Stimulated activated CD4-positive, alpha-beta T cell treated with anti-CD3 and anti-CD28 coated beads, TNF-alpha, amount 100 ng/mL, for 24 hours (primary cell): ENCODE measurements around the gene TNS1.

Experiments
- DNase-seq, 3 experiments: peaks; one replicate each; pipeline ENCODE4 v3.0.0-alpha.2; 2020; ENCODE audit warnings: low read depth in 3 of 3

Gene TNS1

GRCh38 chr2:217913436-217913835 is 89.4 kb downstream of the TNS1 start:
- DNase-seq, result no peak

DNA sequence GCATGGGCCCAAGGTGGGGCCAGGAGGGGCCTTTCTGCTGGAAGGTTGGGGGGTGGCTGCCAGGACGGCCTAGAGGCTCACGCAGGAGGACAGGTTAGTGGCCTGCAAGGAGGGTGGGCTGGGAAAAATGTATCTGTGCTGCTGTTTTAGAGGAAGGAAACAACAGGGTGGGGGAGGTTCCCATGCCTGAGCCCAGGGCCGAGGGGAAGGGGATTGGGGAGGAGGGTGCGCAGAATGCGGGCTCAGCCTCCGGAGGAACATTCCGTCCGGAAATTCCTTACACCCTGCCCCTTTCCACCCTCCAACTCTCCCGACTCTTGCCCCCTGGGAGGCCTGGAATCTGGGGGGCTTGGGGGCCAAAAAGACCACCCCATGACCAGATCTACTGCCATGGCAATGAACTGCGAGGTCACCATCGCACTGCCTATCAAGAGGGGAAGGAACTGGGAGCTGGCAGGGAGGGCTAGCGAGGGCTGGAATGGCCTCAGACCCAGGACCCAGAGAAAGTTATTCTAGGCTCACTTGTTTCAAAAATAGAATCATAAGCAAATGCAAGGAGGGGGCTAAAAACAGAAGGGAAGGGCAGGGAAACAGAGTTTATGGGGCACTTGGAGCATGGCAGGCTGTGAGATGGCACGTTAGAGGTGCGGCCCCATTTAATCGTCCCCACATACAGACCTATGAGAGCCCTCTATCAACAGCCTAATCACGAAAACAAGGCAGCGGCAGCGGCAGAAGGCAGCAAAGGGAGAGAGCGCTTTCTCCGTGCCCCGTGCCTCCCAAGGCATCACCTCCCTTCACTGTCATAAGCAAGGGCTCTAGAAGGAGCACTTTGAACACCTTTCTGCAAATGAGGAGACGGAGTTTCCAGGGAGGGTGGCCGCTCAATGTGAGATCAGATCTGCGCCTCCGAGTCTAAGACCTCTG is 90.4 kb downstream of the TNS1 start:
- no peak for DNase-seq

DNA sequence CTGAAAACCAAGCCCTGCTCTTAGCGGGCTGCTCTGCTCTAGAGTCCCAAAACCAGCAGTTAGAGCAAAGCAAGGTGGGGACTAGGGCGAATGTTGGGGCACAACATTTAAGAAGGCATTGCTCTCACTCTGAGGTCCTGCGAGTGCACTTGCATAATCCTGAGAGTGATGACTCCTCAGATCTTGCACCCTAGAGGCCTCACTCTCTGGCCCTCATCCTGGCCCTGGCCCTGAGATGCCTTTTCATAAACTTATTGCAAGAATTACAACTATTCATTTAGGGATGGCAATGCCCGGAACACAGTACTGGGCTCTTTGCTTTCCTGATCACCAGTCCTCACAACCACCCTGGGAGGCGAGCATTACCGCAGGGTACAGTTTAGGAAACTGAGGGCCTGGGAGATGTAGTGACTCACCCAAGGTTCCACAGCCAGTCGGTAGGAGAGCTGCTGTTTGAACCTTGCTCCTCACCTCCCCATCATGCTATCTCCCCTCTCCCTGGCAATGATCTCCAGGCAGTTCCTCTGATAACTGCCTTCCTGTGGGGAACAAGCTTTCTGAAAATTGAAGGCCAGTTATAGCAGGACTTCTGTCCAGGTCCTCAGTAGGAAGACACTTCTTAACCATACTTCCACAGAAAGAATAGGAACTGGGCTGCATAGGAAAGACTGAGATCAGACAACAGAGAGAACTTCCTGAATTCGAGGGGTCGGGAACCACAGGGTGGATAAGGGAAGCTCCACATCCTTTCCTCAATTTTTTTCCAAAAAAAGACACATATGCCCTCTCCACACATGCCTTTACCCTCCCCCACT is 91.3 kb downstream of the TNS1 start:
- DNase-seq, result no peak

DNA sequence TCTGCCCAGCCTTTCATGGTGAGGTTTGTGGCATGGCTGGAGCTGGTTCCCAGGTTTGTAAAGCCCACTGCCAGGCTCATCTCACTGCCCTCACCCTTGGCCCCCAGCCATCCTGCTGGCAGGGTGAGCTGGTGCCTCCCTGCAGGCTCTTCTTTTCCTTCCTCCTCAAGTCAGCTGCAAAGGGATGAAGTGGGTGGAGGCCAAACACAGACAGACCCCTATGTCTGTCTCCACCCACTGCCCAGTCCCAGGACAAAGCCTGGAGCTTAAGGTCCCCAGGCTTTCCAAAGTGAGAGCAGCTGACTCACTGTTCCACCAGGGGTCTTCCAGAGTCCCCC is 92.0 kb downstream of the TNS1 start:
- DNase-seq, result no peak

- DNase-seq, result no peak
Measured at GRCh38 chr2:217909156-217909820, 93.5 kb downstream of the TNS1 start.

- no peak for DNase-seq
Measured at GRCh38 chr2:217908544-217908943, 94.3 kb downstream of the TNS1 start.

DNA sequence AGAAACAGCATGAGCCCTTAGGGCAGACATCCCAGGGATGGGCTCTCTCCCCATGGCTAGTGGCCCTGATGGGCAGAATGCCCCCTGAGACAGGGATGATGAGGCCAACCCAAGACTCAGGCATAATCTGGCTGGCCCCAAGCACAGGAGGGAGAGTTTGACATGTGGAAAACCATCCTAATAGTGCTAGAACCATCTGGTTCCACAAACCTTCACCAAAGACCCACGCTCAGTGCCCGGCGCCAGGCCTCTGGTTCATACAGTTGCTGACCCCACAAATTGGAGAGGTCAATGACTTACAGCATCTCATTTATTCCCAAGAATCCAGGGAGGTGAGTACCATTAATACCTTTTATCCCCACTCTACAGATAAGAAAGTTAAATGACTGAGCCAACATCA is 95.5 kb downstream of the TNS1 start:
- DNase-seq, result no peak

- no peak for DNase-seq
Measured at GRCh38 chr2:217906798-217907197, 96.0 kb downstream of the TNS1 start.

- DNase-seq, result no peak
Measured at GRCh38 chr2:217905896-217906295, 96.9 kb downstream of the TNS1 start.

- no peak for DNase-seq
Measured at GRCh38 chr2:217905395-217905794, 97.4 kb downstream of the TNS1 start.

DNA sequence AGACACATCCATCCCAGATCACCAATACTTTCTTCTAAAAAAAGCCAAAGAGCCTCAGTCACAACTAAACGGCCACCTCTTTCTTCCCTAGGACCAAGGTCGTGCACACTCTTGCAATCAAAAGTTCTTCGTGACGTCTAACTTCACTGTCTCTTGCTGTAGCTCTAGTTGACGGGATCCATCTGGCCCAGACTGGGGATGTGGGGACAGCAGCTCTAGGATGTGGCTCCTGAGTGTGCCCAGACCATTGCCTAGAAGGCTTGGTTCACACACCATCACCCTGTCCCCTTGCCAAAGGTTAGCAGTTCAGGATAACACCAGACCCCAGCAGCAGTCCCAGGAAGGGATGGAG is 98.2 kb downstream of the TNS1 start:
- DNase-seq, result no peak

DNA sequence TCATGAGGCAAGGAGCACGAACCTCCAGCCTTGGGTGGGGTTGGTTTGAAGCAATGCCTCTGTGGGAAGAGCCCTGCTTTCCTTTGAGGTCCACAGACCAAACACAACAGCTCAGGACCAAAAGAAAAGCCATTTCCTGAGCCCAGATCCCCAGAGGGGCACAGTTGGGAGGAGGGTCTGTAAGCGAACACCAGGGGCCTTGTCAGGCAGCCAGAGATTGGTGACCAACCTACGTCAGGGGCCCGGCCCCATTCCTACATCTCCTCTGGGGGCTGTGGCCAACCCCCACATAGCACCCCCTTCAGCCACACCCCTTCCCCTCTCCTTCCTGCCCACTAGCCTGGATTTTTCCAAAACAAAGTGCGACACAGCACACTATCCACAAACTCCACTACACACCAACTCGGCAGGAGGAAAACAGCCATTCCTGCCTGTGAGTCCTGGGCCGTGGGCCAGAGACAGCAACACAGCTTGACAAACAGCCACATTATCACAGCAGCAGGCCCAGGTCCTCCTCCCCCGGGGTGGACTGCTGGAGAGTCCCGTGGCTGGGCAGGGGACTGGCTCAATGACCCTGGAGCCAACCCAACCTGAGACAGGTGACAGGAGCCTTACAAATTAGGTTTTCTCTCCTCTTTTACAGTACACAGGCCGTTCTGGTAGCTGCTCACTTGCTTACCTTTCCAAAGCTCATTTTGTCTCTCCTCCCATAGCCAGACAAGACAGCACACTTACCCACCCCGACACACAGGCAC is 98.8 kb downstream of the TNS1 start:
- DNase-seq, result no peak

- no peak for DNase-seq
Measured at GRCh38 chr2:217903142-217903858, 99.5 kb downstream of the TNS1 start.

- DNase-seq, result no peak
Measured at GRCh38 chr2:217902379-217903141, 100.2 kb downstream of the TNS1 start.

DNA sequence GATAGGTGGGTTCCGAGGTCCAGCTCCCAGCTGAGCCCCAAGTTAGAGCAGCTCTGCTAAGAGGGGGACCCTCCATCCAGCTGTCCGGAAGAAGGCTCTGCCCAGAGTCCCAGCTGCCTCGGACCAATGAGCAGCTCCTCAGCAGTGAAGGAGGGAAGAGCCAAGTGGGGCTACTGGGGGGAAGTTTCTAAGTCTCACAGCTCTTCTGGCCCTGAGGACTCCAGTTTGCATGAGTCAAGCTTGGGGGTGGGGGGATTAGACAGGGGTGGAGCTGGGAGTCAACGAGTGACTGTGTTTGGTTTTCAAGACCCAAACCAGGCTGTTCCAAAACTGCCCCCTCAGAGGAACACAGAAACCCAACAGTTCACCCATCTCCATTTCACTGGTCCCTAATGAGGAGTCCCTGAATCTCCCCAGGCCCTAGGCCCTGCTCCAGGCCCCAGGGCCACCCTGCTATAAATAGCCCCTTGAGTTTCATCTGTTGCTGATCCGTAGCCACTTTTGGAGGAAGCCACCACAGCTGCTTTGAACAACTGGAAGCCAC is 100.9 kb downstream of the TNS1 start:
- DNase-seq, result no peak

- DNase-seq, result no peak
Measured at GRCh38 chr2:217901400-217901799, 101.4 kb downstream of the TNS1 start.

DNA sequence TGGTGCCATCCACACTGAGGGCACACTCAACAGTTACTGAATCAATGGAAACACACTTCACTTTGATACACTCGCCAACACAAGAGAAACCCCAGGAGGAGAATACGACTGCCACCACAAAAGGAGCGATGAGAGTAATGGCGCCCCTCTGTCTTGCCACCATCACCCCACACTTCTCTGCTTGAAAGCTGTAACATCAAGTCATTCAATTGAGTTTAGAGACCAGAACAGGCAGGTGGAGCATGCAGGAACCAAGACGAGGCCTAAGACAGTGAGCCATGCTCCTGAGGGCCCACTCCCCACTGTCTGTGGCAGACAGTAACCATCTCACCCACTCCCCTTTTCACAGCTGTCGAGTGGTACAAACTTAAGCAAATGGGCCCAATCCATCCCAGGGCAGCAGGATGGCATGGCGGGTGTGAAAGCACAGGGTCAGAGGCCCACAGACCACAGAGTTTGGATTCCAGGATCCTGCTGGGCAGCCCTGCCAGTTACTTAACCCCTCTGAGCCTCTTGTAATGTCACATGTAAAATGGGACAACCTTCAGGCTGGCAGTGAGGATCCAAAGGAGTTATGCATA is 101.9 kb downstream of the TNS1 start:
- no peak for DNase-seq

GRCh38 chr2:217900010-217900779 is 102.6 kb downstream of the TNS1 start:
- no peak for DNase-seq
